GM12878 (cell line): ENCODE results near the gene UNC50. TPM values are rescaled to one million over a fixed set of nuclear protein-coding genes. Genes with fewer than 3 reads are reported as not detected.

Experiments
- ATAC-seq: fragments of 200-7000 bp; cut with Tn5 transposase; 3 replicates; pipeline ENCODE4 v1.9.1; 2020; ENCODE audit warnings: mild to moderate bottlenecking, moderate library complexity
- BruUV-seq: library from RNA; stranded (reverse); fragments of 400-500 nt; replicated peaks from 2 replicates; lab custom pipeline; 2021; lab: Mats Ljungman, UMichigan
- CTCF ChIA-PET: fragments of 300-600 bp; sonication (Branson Sonifier 250); formaldehyde crosslinking; extraction: SDS; loops from one replicate; lab custom pipeline; 2021; ENCODE audit warnings: inconsistent platforms; lab: Yijun Ruan, JAX
- POLR2A ChIA-PET: fragments of 350-600 bp; formaldehyde crosslinking; extraction: SDS; loops from one replicate; lab custom pipeline; 2021; ENCODE audit warnings: inconsistent platforms; lab: Charles Lee
- RAD21 ChIA-PET: fragments of 300-600 bp; sonication (Branson Sonifier 250); formaldehyde crosslinking; loops from one replicate; lab custom pipeline; 2023; ENCODE audit warnings: antibody characterized with exemption; ENCODE audit not compliant: unreplicated experiment; lab: Charles Lee
- SMC1A ChIA-PET: fragments of 300-600 bp; sonication (Branson Sonifier 250); formaldehyde crosslinking; loops from one replicate; lab custom pipeline; 2023; ENCODE audit not compliant: unreplicated experiment, uncharacterized antibody; lab: Charles Lee
- DNase-seq: peaks from one replicate; pipeline ENCODE4 v3.0.0-alpha.2; 2011; ENCODE audit warnings: low read depth, low spot score
- FAIRE-seq: peaks from 3 replicates; lab custom pipeline; 2011; peaks lifted over from hg19 to GRCh38; lab: Jason Lieb, UNC
- H2AFZ ChIP-seq: 2 replicates; pipeline ENCODE4 v1.6.0; 2011; ENCODE audit warnings: low read depth, low read length, control low read depth; ENCODE audit not compliant: control insufficient read depth
- H3K27ac ChIP-seq: 2 replicates; pipeline ENCODE4 v1.5.1; 2011; ENCODE audit warnings: control low read depth; ENCODE audit not compliant: control insufficient read depth, insufficient read depth
- H3K27me3 ChIP-seq, 2 experiments: replicated peaks in 1 of 2; 2 replicates each; pipeline versions ENCODE4 v1.6.0 to v1.6.1; 2011; ENCODE audit warnings: low read length in 1 of 2; ENCODE audit not compliant: control insufficient read depth in 2 of 2, insufficient read depth in 2 of 2
- H3K36me3 ChIP-seq, 2 experiments: 2 replicates each; pipeline ENCODE4 v1.5.1; 2011; ENCODE audit warnings: low read length in 1 of 2; ENCODE audit not compliant: control insufficient read depth in 2 of 2, insufficient read depth in 2 of 2
- H3K4me1 ChIP-seq: 2 replicates; pipeline ENCODE4 v1.6.1; 2011; ENCODE audit warnings: mild to moderate bottlenecking, low read length, moderate library complexity, mixed read lengths; ENCODE audit not compliant: control insufficient read depth, insufficient read depth
- H3K4me2 ChIP-seq: 2 replicates; pipeline ENCODE4 v1.6.0; 2011; ENCODE audit warnings: control low read depth; ENCODE audit not compliant: control insufficient read depth, insufficient read depth
- H3K4me3 ChIP-seq: fragments of 200-600 bp; sonication (generic); 2 replicates; pipeline ENCODE4 v1.5.1; 2016
- H3K79me2 ChIP-seq: 2 replicates; pipeline ENCODE4 v1.6.0; 2011; ENCODE audit warnings: low read length; ENCODE audit not compliant: control insufficient read depth, insufficient read depth
- H3K9ac ChIP-seq: 2 replicates; pipeline ENCODE4 v1.8.0; 2011; ENCODE audit warnings: low read length, control low read depth, mixed read lengths; ENCODE audit not compliant: control insufficient read depth, insufficient read depth
- H3K9me3 ChIP-seq: replicated peaks from 3 replicates; pipeline ENCODE4 v1.5.1; 2011; ENCODE audit warnings: mild to moderate bottlenecking, low read length; ENCODE audit not compliant: control insufficient read depth, insufficient read depth
- H4K20me1 ChIP-seq: 2 replicates; pipeline ENCODE4 v1.6.0; 2011; ENCODE audit not compliant: control insufficient read depth, insufficient read depth
- ESRRA ChIP-seq: IDR thresholded peaks from 2 replicates; pipeline ENCODE4 v1.6.1; 2012; ENCODE audit warnings: mild to moderate bottlenecking, low read length, improper control_type of control experiment
- GABPA ChIP-seq: IDR thresholded peaks from 2 replicates; pipeline ENCODE4 v1.6.1; 2014; ENCODE audit warnings: antibody characterized with exemption, low read depth, mild to moderate bottlenecking, inconsistent platforms
- IRF3 ChIP-seq: fragments of 450-650 bp; IDR thresholded peaks from 2 replicates; pipeline ENCODE4 v1.6.1; 2014; ENCODE audit warnings: mild to moderate bottlenecking
- LARP7 ChIP-seq: fragments of 450-650 bp; IDR thresholded peaks from 2 replicates; pipeline ENCODE4 v1.6.1; 2017; ENCODE audit warnings: mild to moderate bottlenecking
- MTA2 ChIP-seq: fragments of 450-650 bp; IDR thresholded peaks from 2 replicates; pipeline ENCODE4 v1.6.1; 2016; ENCODE audit warnings: low read depth, mild to moderate bottlenecking, moderate library complexity
- NFYA ChIP-seq: IDR thresholded peaks from 2 replicates; pipeline ENCODE4 v1.6.1; 2011; ENCODE audit warnings: low read depth, mild to moderate bottlenecking, low read length, improper control_type of control experiment, borderline replicate concordance
- NR2C2 ChIP-seq: IDR thresholded peaks from 2 replicates; pipeline ENCODE4 v1.6.1; 2011; ENCODE audit warnings: borderline replicate concordance, low read depth; ENCODE audit not compliant: control insufficient read depth, insufficient read length
- SKIL ChIP-seq: fragments of 450-650 bp; IDR thresholded peaks from 2 replicates; pipeline ENCODE4 v1.6.1; 2017; ENCODE audit warnings: mild to moderate bottlenecking, low read depth, inconsistent platforms; ENCODE audit not compliant: poor library complexity, severe bottlenecking
- SPI1 ChIP-seq: IDR thresholded peaks from 2 replicates; pipeline ENCODE4 v1.6.1; 2011; ENCODE audit warnings: low read depth, mild to moderate bottlenecking, low read length, moderate library complexity, borderline replicate concordance; ENCODE audit not compliant: insufficient read depth
- USF1 ChIP-seq: IDR thresholded peaks from 2 replicates; pipeline ENCODE4 v1.6.1; 2011; ENCODE audit warnings: borderline replicate concordance, low read depth, mild to moderate bottlenecking, moderate library complexity, mixed read lengths, low read length; ENCODE audit not compliant: insufficient read depth; ENCODE audit errors: extremely low read length
- ZBTB33 ChIP-seq: fragments of 450-650 bp; IDR thresholded peaks from 2 replicates; pipeline ENCODE4 v1.6.1; 2017; ENCODE audit warnings: mild to moderate bottlenecking
- WGBS: methylation state at CpG from one replicate; pipeline ENCODE4 v1.1.6; 2016; ENCODE audit warnings: low lambda C conversion rate; ENCODE audit not compliant: insufficient replicate concordance, insufficient coverage; ENCODE audit errors: missing lambda C conversion rate; 5-methylcytosine and 5-hydroxymethylcytosine counted together
- in situ Hi-C: fragments of 300-500 bp; cut with MboI; formaldehyde crosslinking; loops from 9 replicates; pipeline ENCODE4 v1.14.3; 2018; ENCODE audit warnings: mixed read lengths
- intact Hi-C: fragments of 100-400 bp; cut with micrococcal nuclease; formaldehyde crosslinking; loops from one replicate; pipeline ENCODE4 v1.14.2; 2022; ENCODE audit not compliant: unreplicated experiment
- polyA plus RNA-seq, 11 experiments: library from polyadenylated mRNA; depleted of rRNA in 4 of 11; unstranded in 6 of 11; stranded (reverse) in 5 of 11; fragments of >200 nt; fragmentation: Nextera tagmentation in 4 of 11; fragmentation: Illumina TruSeq in 1 of 11; extraction: Ambion mirVana in 4 of 11; extraction: Trizol in 1 of 11; gene quantifications; 1 replicate in 1 of 11; 2 replicates in 10 of 11; pipeline versions ENCODE4 v1.2.1 to v1.2.3, GENCODE V29; 2011 to 2016; ENCODE audit warnings: inconsistent platforms in 2 of 11, missing spikeins in 2 of 11, low read depth in 1 of 11
- total RNA-seq, 4 experiments: library from RNA; depleted of rRNA in 3 of 4; stranded (reverse); fragments of >200 nt in 3 of 4; fragmentation: Illumina TruSeq in 1 of 4; extraction: Trizol in 1 of 4; gene quantifications; 2 replicates each; pipeline versions ENCODE4 v1.2.1 to v1.2.3, GENCODE V29; 2013 to 2021

UNC50 gene
- total and polyA plus RNA-seq, 10 of the 15 experiments (the other 5 are each of a cell fraction or from before 2014, with no cell fraction given): 25.5 to 76.3 (median 37.8) TPM

- FAIRE-seq (no peak), DNase-seq (no peak), ATAC-seq (no peak)
- BruUV-seq: no TSS peak
- H2AFZ ChIP-seq: no peak overlapping the region
- H3K27ac ChIP-seq: no peak overlapping the region
- 0 out of 2 replicates have a peak, but pooled peaks cover 3% of the 10 kb centered on the region for H4K20me1 ChIP-seq
- intact Hi-C loops: loop anchor here (5.0 kb wide), 1 partner anchor 139 kb away; no protein-coding TSS in a partner anchor
- peaks cover 0 to 17% of the 10 kb centered on the region in 2 experiments; a peak in 2 of 4 replicates for H3K36me3 ChIP-seq
- in situ Hi-C loops: no loop called here
- ChIA-PET POLR2A (interaction anchor here (0.8 kb wide), 1 partner anchor 39 kb away, joined by 3 read pairs; no protein-coding TSS in a partner anchor), SMC1A (interaction anchor here (1.5 to 1.9 kb wide), 2 partner anchors 12 to 43 kb away, joined by 5 read pairs; no protein-coding TSS in a partner anchor), RAD21 (no interaction called here), CTCF (interaction anchor here (1.2 to 2.6 kb wide), 3 partner anchors 11 to 194 kb away, joined by 3 to 6 read pairs (median 3); no protein-coding TSS in a partner anchor)
- no peak for TF ChIP-seq ZBTB33
- TF ChIP-seq MTA2: no peak
- no peak for TF ChIP-seq SKIL
- no peak for TF ChIP-seq LARP7
- no peak for TF ChIP-seq USF1
- TF ChIP-seq ESRRA: no peak
- TF ChIP-seq IRF3: no peak
- TF ChIP-seq SPI1: no peak
- no peak for TF ChIP-seq NFYA
- TF ChIP-seq GABPA: no peak
- no peak for TF ChIP-seq NR2C2
- no peaks in the 10 kb centered on the region; the same call in 2 of the 3 replicates for H3K9me3 ChIP-seq
- H3K27me3 ChIP-seq: no peaks in the 10 kb centered on the region
- 94% methylated on average over 7 of the region's 7 CpGs for WGBS
- H3K79me2 ChIP-seq: peaks cover 54% of the 10 kb centered on the region
- peaks cover 9% of the 10 kb centered on the region for H3K4me1 ChIP-seq
- H3K4me3 ChIP-seq: peak overlapping the region; percentile 87; the same call in 1 of the 2 replicates
- peak overlapping the region; percentile 96 for H3K4me2 ChIP-seq
- no peak overlapping the region for H3K9ac ChIP-seq
These were observed 2.0 kb upstream of the UNC50 start for GRCh38 chr2:98606431-98606830.
